ENCODE data around the gene KANSL2. TPM values are rescaled to one million over a fixed set of nuclear protein-coding genes. Genes with fewer than 3 reads are reported as not detected.
A peak's percentile ranks its signal among the peaks of the same experiment; 100 is the strongest.
"Not testable (repeated sequence)": the region's sequence is repeated elsewhere in the genome, so short reads cannot be mapped to it uniquely, and the experiment has no call there.

Gene KANSL2
- total RNA-seq, 1 donor from 2014 or later = 70.3 TPM

DNA sequence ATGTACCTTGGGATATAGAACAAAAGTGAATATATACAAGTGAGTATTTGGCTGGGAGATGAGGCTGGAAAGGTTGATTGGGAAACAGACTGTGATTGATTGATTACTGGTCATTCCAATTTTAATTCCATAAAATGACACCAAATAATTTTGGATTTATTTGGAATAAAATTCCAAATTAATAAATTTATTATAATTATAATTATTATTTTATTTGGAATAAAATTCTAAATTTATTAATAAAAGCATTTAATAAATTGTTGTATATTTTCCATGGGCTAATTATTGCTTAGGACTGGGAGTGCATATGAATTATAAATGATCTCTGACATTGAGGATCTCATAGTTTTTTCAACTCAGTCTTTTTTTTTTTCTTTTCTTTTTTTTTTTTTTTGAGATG, 51.7 kb downstream of the KANSL2 start:
- no peaks in the 10 kb centered on the region for H3K27me3 ChIP-seq (ENCODE audit: control insufficient read depth, insufficient read depth, low read length)
- H3K36me3 ChIP-seq (ENCODE audit: control insufficient read depth, insufficient read depth, low read length) = no peaks in the 10 kb centered on the region
- no peak for DNase-seq (ENCODE audit: low read depth)
- no peak for FAIRE-seq
- no peak overlapping the region for H3K4me3 ChIP-seq (ENCODE audit: low read depth, low read length)
- TF ChIP-seq, protein P1, sequence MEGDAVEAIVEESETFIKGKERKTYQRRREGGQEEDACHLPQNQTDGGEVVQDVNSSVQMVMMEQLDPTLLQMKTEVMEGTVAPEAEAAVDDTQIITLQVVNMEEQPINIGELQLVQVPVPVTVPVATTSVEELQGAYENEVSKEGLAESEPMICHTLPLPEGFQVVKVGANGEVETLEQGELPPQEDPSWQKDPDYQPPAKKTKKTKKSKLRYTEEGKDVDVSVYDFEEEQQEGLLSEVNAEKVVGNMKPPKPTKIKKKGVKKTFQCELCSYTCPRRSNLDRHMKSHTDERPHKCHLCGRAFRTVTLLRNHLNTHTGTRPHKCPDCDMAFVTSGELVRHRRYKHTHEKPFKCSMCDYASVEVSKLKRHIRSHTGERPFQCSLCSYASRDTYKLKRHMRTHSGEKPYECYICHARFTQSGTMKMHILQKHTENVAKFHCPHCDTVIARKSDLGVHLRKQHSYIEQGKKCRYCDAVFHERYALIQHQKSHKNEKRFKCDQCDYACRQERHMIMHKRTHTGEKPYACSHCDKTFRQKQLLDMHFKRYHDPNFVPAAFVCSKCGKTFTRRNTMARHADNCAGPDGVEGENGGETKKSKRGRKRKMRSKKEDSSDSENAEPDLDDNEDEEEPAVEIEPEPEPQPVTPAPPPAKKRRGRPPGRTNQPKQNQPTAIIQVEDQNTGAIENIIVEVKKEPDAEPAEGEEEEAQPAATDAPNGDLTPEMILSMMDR (IDR thresholded peaks at IDR 0.05; ENCODE audit: insufficient read depth, low read length, severe bottlenecking) = no peak

DNA sequence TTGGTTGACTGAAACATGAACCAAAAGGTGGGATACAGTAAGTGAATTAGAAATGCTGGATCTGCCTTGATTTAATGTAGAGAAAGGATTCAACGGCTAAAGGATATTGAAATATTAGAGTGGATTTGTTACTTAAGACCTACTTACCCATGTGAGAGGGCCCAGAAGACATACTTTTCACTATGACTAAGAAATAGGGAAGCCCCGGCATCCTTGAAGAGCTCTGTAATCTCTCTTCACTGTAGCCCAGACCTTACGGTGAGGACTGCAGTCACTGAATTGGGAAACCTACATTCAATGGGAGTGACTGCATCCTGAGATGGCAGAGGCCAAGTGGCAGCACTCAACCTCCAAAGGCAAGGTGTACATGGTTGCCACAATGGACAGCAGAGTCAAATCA, 52.5 kb downstream of the KANSL2 start:
- Histone ChIP-seq H3K36me3 (ENCODE audit: control insufficient read depth, insufficient read depth, low read length) (no peaks in the 10 kb centered on the region), H3K27me3 (ENCODE audit: control insufficient read depth, insufficient read depth, low read length) (no peaks in the 10 kb centered on the region), H3K4me3 (ENCODE audit: low read depth, low read length) (no peak overlapping the region)
- DNase-seq (ENCODE audit: low read depth) = no peak
- TF ChIP-seq, protein P1 (IDR thresholded peaks at IDR 0.05; ENCODE audit: insufficient read depth, low read length, severe bottlenecking) = no peak
- no peak for FAIRE-seq

DNA sequence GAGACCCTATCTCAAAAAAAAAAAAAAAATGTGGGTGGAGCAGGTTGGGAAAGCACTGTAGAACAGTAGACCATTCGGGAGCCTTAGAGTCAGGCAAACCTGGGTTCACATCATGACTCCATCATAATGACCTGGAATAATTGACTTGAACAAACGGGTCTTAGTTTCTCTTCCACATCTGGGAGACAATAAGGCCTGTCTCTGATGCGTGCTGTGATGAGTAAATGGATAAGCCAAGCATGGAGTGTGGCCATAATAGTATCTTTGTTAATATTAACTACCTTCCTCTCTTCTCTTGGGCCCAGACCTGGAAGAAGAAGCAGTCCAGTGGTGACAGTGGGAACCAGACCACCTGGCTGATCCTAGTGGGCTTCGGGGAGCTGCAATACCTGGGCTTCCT, 54.5 kb downstream of the KANSL2 start:
- FAIRE-seq (no peak), DNase-seq (ENCODE audit: low read depth) (no peak)
- TF ChIP-seq, protein P1 (IDR thresholded peaks at IDR 0.05; ENCODE audit: insufficient read depth, low read length, severe bottlenecking) = no peak
- Histone ChIP-seq H3K4me3 (ENCODE audit: low read depth, low read length) (no peak overlapping the region), H3K27me3 (ENCODE audit: control insufficient read depth, insufficient read depth, low read length) (no peaks in the 10 kb centered on the region), H3K36me3 (ENCODE audit: control insufficient read depth, insufficient read depth, low read length) (no peaks in the 10 kb centered on the region)

DNA sequence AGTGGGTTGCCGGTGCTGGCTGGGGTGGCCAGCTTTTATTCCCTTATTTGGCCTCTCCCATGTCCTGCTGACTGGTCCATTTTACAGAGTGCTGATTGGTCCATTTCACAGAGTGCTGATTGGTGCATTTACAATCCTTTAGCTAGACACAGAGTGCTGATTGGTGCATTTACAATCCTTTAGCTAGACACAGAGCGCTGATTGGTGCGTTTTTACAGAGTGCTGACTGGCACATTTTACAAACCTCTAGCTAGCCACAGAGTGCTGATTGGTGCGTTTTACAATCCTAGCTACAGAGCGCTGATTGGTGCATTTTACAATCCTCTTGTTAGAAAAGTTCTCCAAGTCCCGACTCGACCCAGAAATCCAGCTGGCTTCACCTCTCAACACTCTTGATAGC, 59.0 kb downstream of the KANSL2 start:
- not testable (repeated sequence) for FAIRE-seq; H3K27me3 ChIP-seq (ENCODE audit: control insufficient read depth, insufficient read depth, low read length); DNase-seq (ENCODE audit: low read depth); H3K36me3 ChIP-seq (ENCODE audit: control insufficient read depth, insufficient read depth, low read length); H3K4me3 ChIP-seq (ENCODE audit: low read depth, low read length)

DNA sequence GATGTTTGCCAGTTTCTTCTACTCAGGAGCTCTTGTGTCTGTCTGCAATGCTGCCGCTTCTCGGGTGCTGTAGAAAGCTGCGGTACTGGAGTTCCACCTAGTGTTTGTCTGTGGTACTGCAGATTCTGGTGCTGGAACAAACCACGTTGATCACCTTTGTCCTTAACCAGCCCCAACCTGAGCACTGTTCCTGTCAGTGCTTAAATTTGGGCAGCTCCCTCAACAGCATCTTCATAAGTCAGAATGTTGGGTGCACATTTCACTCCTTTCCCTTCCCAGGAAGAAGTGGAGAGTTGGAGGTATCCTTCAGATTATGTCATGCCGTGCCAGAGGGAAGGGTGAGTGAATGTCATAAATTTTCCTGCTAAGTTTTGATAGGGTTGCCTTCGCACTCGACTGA, 63.5 kb downstream of the KANSL2 start:
- DNase-seq (ENCODE audit: low read depth) (peak; percentile 70), FAIRE-seq (peak; percentile 36)
- Histone ChIP-seq H3K27me3 (ENCODE audit: control insufficient read depth, insufficient read depth, low read length) (no peaks in the 10 kb centered on the region), H3K36me3 (ENCODE audit: control insufficient read depth, insufficient read depth, low read length) (no peaks in the 10 kb centered on the region), H3K4me3 (ENCODE audit: low read depth, low read length) (no peak overlapping the region)
- TF ChIP-seq, protein P1 (IDR thresholded peaks at IDR 0.05; ENCODE audit: insufficient read depth, low read length, severe bottlenecking) = peak; percentile 97

DNA sequence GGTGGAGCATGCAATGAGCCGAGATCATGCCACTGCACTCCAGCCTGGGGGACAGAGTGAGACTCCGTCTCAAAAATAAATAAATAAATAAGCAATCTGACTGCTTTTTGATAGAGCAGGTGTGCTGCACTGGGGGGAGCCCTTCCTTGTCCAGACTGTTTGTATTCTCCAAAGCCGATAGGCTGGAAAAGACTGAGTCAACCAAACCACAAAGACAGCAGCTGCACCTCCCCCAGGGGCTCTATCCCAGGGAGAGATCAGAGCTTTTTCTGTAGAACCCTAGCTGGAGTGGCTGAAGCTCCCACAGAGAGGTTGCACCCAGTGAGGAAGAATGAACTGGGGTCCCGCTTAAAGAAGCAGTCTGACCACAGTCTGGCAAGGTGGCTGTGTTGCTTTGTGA, 66.4 kb downstream of the KANSL2 start:
- TF ChIP-seq, protein P1 (IDR thresholded peaks at IDR 0.05; ENCODE audit: insufficient read depth, low read length, severe bottlenecking) = no peak
- Histone ChIP-seq H3K4me3 (ENCODE audit: low read depth, low read length) (no peak overlapping the region), H3K27me3 (ENCODE audit: control insufficient read depth, insufficient read depth, low read length) (no peaks in the 10 kb centered on the region), H3K36me3 (ENCODE audit: control insufficient read depth, insufficient read depth, low read length) (no peaks in the 10 kb centered on the region)
- FAIRE-seq (no peak), DNase-seq (ENCODE audit: low read depth) (peak; percentile 21)

All from bronchial epithelial cell (primary cell).